Activated CD8-positive, alpha-beta memory T cell treated with anti-CD3 and anti-CD28 coated beads for 36 hours (primary cell): ENCODE results near the gene SARNP. TPM values are rescaled to one million over a fixed set of nuclear protein-coding genes. Genes with fewer than 3 reads are reported as not detected.

ENCODE experiments used
- CTCF ChIA-PET: fragments of 350-600 bp; sonication (Branson Sonifier 250); formaldehyde crosslinking; loops from one replicate; lab custom pipeline; 2021; ENCODE audit warnings: antibody characterized with exemption; lab: Charles Lee
- POLR2A ChIA-PET: fragments of 350-600 bp; sonication (Branson Sonifier 250); formaldehyde crosslinking; loops from one replicate; lab custom pipeline; 2021; ENCODE audit warnings: antibody characterized with exemption; lab: Charles Lee
- total RNA-seq, 2 experiments: library from RNA; stranded (reverse); gene quantifications; one replicate each; pipeline ENCODE4 v1.2.3, GENCODE V29; 2021

SARNP gene
- total RNA-seq, 2 experiments from 2014 or later = 92.5 to 94.3 TPM

DNA sequence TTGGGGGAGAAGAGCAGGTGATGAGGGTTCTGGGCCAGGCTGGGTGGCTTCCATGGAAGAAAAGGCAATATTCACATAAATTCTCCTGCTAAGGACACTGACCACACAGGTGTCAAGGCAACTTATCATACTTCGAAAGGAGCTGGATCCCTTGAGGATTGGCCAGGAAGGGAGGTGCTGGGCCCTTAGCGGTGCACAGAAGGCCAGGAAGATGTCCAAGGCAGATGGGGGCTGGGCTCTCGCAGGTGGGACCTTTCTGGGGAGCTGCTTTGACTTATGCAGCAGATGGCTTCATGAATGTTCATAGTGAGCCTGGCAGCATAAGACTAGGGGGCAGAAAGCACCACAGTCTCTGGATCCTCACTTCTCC lies 92.6 kb downstream of the SARNP start:
- ChIA-PET CTCF (interaction anchor here (1.3 to 3.4 kb wide), 3 partner anchors 8 to 14 kb away, joined by 5 to 14 read pairs (median 6); partner anchors contain the start of gene BLOC1S1), POLR2A (interaction anchor here (0.6 kb wide), 1 partner anchor 8 kb away, joined by 3 read pairs; no protein-coding TSS in a partner anchor)

DNA sequence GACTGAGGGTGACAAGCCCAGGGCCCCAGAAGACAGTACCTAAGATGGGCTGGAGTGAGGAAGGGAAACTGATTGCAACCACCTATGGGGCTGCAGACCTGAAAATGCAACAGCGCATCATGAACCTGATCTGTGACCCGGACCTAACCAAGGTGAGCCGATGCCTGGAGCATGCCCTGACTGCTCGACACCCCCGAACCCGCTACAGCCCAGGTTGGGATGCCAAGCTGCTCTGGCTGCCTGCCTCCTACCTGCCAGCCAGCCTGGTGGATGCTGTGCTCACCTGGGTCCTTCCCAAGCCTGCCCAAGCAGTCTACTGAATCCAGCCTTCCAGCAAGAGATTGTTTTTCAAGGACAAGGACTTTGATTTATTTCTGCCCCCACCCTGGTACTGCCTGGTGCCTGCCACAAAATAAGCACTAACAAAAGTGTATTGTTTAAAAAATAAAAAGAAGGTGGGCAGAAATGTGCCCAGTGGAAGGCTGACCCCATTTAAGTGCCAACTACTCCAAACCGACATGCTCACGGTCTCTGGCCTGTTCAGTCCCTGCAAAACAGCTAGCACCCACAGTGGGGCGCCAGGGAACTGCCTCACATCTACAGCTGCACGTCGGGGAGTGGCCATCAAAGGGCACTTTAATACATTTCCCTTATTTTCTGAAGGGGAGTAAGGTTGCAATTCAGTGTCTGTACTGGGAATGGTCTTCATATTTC lies 93.1 kb downstream of the SARNP start:
- POLR2A ChIA-PET = interaction anchor here (0.6 kb wide), 1 partner anchor 9 kb away, joined by 3 read pairs; no protein-coding TSS in a partner anchor
- CTCF ChIA-PET = interaction anchor here (1.3 to 3.4 kb wide), 3 partner anchors 8 to 14 kb away, joined by 5 to 14 read pairs (median 6); partner anchors contain the start of gene BLOC1S1

DNA sequence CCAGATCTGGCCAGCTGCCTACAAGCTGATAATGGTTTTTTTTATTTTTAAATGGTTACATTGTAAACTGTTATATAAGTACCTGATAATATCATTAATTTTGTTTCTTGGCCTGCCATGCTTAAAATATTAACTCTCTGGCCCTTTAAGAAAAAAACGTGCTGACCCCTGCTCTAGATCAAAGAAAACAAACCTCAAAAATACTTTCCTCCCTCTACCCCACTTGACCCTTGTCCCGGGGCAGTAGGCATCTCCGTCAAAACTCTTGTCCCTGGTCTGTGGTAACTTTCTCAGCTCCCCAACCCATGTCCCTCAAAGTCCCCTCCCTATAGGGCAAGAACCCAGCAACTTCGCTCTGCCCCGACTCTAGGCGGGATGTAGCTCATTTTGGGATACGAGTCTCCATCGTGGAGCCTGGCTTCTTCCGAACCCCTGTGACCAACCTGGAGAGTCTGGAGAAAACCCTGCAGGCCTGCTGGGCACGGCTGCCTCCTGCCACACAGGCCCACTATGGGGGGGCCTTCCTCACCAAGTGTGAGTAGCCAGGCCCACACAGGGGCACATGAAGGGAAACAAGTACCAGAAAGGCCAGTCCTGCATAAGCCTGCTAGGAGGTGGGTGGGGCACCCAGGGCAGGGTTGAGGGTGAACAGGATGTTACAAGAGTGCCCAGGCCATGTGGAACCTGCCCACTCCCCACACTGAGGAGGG lies 93.9 kb downstream of the SARNP start:
- ChIA-PET CTCF (interaction anchor here (0.7 to 3.4 kb wide), 2 partner anchors 13 to 15 kb away, joined by 3 to 14 read pairs; no protein-coding TSS in a partner anchor), POLR2A (no interaction called here)

DNA sequence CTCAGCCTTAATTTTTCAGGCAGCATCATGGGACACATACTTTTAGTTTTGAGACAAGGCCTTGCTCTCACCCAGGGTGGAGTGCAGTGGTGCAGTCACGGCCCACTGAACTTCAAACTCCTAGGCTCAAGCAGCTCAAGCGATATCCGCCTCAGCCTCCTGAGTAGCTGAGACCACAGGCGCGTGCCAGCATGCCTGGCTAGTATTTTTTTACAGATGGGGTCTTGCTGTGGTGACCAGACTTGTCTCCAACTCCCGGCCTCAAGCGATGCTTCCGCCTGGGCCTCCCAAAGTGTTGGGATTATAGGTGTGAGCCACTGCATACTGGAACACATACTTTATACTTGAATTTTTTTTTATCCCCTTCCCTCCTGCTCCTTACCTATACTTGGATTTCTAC lies 94.6 kb downstream of the SARNP start:
- ChIA-PET POLR2A (no interaction called here), CTCF (interaction anchor here (0.7 to 3.4 kb wide), 2 partner anchors 14 to 16 kb away, joined by 3 to 14 read pairs; no protein-coding TSS in a partner anchor)

DNA sequence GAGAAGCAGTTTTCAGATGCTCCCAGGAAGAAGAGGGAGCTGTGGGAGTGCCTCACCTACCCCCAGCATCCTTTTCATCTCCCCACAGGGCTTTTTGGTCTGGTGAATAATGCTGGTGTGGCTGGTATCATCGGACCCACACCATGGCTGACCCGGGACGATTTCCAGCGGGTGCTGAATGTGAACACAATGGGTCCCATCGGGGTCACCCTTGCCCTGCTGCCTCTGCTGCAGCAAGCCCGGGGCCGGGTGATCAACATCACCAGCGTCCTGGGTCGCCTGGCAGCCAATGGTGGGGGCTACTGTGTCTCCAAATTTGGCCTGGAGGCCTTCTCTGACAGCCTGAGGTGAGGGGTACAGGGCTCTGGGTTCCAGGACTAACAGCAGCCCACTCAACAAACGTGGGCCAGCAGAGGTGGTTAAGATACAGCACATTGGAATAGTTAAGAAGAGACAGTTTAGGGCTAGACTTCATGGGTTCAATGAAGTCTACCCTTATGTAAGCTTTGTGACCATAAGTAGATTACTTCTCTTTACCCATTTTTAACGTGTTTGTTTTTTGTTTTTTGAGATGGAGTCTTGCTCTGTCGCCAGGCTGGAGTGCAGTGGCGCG lies 95.8 kb downstream of the SARNP start:
- ChIA-PET CTCF (interaction anchor here (1.1 kb wide), 1 partner anchor 21 kb away, joined by 3 read pairs; no protein-coding TSS in a partner anchor), POLR2A (no interaction called here)

DNA sequence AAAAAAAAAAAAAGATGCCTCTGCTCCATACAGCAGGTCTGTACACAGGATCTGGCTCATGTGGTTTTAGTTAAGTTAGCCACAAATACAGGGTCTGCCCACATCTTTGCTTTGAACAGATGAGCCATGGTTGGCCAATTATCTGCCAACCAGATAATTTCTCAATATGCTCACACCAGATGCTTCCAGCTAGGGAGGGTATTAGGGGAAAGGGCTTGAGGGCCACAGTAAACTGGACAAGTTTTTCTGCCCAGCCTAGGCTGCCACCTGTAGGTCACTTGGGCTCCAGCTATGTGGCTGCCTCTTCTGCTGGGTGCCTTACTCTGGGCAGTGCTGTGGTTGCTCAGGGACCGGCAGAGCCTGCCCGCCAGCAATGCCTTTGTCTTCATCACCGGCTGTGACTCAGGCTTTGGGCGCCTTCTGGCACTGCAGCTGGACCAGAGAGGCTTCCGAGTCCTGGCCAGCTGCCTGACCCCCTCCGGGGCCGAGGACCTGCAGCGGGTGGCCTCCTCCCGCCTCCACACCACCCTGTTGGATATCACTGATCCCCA lies 96.6 kb downstream of the SARNP start:
- POLR2A ChIA-PET = no interaction called here

DNA sequence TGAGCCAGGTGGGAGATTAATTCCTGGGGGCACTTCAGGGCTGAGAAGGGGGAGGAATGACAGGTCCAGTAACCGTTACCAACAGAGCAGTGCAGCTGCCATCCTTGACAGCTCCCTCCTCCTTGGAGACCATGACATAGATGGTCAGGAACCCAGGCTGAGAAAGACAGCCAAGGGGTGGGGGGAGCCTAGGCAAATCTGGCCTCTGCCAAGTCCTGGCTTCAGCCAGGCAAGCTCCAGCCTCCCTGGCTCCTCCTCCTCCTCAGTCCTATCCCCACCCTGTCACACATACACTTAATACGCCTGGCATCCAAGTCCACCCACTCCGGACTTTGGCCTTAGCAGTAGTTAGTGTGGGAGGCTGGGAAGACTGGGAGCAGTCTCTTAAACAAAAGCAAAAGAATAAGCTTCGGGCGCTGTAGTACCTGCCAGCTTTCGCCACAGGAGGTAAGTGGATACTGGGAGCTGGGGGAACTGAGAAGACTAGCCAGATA lies 97.4 kb downstream of the SARNP start, which contains the start of gene RDH5:
TSS of gene RDH5 (plus strand) at position 323 of the 494 bp plus-strand sequence. CDS start 792 bp downstream, outside the sequence.
- ChIA-PET POLR2A (interaction anchor here (1.4 kb wide), 1 partner anchor 9 kb away, joined by 5 read pairs; the partner anchor contains the start of gene CD63), CTCF (interaction anchor here (0.6 to 1.7 kb wide), 3 partner anchors 9 to 1711 kb away, joined by 3 to 5 read pairs (median 5); partner anchors contain the start of gene HOXC8)

More for the DNA sequence above, 96.6 kb downstream of the SARNP start:
- CTCF ChIA-PET = interaction anchor here (1.1 to 1.7 kb wide), 2 partner anchors 9 to 17 kb away, joined by 5 read pairs; no protein-coding TSS in a partner anchor

DNA sequence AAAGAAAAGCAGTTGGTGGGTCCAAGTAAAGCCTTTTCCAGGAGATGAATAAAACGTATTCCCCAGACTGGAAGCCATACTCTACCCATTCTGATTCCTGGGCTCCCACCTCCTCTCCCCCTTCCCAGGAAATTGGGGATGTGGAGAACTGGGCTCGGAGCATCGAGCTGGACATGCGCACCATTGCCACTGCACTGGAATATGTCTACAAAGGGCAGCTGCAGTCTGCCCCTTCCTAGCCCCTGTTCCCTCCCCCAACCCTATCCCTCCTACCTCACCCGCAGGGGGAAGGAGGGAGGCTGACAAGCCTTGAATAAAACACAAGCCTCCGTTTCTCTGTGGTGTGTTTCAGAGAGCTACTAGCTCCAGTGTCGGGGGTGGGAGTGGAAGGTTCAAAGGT lies 98.2 kb downstream of the SARNP start:
- POLR2A ChIA-PET = interaction anchor here (1.4 kb wide), 1 partner anchor 10 kb away, joined by 5 read pairs; the partner anchor contains the start of gene CD63

DNA sequence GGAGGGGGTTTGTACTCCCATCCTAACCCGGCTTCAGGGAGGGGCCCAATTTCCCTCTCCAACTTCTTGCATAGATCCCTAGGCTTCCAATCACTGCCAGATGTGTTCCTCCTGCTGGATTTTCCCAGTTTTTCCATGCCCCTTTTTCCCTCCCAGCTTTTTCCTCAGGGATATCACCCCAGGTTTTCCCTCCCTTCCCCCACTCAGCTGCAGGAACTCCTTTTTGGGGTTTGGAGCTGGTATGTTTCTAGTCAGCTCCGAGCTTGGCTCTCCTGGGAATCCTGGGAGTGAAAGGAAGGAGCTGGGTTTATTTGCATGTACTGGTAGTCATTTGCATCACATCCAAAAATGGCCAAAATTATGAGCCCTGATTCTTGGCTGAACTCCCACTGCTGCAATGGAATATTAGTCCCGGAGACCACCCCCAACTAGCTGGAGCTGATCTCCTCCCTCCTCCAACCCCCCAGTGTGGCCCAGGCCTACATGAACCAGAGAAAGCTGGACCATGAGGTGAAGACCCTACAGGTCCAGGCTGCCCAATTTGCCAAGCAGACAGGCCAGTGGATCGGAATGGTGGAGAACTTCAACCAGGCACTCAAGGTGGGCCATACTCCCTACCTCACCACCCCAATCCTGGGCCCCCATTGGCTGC lies 98.8 kb downstream of the SARNP start:
- ChIA-PET POLR2A (interaction anchor here (1.3 to 1.4 kb wide), 2 partner anchors 10 to 11 kb away, joined by 4 to 5 read pairs; partner anchors contain the start of gene CD63), CTCF (interaction anchor here (0.8 to 1.7 kb wide), 2 partner anchors 10 to 20 kb away, joined by 4 to 5 read pairs; partner anchors contain the start of gene CD63)

More for the DNA sequence above, 98.2 kb downstream of the SARNP start:
- CTCF ChIA-PET = interaction anchor here (0.6 to 1.7 kb wide), 2 partner anchors 19 to 1710 kb away, joined by 3 to 5 read pairs; partner anchors contain the start of gene HOXC8

DNA sequence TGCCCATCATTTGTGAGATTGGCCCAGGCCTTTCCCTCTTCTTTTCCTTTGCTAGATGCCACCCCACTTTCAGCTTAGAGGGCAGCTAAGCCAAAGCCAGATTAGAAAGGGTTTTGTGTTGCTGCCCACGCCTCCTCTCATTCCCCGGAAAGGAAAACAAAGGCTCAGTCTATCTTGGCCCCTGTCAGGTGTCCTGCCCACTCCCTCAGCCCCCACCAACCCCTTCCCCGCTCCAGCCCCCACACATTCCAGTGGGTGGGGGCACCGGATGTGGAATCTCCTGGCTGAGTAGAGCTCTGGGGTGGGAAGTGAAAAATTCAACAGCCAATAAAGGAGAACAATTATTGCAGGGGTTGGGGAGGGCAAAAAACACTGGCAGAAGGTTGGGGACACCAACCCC lies 99.5 kb downstream of the SARNP start:
- POLR2A ChIA-PET = interaction anchor here (0.6 to 1.3 kb wide), 2 partner anchors 9 to 11 kb away, joined by 3 to 4 read pairs; partner anchors contain the start of gene CD63
- CTCF ChIA-PET = interaction anchor here (0.8 kb wide), 1 partner anchor 11 kb away, joined by 4 read pairs; the partner anchor contains the start of gene CD63

DNA sequence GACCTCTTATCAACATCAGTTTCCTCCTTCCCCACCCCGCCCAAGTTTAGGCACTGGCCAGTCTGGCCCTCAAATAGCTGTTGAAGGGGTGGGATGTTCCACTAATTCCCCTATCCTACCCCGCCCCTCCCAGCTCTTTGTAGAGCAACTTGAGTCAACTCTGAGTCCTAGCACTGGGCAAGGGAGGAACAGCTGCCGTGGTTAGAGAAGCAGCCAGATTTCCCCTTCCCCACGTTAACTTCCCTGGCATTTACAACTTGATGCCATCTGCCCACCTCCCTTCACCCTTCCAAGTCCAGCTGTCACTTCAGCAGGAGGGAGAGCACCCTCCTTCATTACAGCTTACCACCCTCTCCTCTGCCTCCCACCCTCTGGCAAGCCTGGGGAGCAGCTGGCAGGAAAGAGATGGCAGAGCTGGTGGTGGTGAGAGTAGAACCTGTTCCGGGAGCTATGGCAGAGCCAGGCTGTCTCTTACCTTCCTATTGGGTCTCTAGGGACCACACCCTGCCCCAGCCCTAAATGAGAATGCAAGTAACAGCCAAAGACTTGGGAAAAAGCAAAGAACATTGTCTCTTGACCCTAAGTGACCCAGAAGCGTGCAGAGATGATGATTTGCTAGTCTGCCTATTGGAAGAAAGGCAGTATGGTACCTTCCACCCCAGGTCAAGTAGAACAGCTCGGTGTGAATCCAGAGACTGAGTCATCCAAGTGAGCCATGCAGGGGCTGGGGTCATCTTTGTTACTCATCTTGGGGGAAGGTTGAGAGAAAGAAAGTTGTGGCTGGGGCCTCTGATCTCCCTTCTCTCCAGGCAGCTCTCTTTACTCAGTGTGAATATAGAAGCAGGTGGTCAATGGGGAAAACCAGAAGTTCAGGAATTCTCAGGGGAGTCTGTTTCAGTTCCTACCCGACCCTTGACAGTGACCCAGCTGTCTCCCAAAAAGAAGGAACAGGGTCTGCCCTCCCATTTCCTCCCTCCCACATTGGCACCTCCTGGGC lies 100.2 kb downstream of the SARNP start:
- ChIA-PET CTCF (interaction anchor here (1.8 to 2.6 kb wide), 4 partner anchors 8 to 21 kb away, joined by 6 to 16 read pairs (median 10); partner anchors contain the start of gene CD63), POLR2A (interaction anchor here (0.6 to 1.3 kb wide), 5 partner anchors 10 to 78 kb away, joined by 3 to 7 read pairs (median 4); partner anchors contain the start of gene CD63)

DNA sequence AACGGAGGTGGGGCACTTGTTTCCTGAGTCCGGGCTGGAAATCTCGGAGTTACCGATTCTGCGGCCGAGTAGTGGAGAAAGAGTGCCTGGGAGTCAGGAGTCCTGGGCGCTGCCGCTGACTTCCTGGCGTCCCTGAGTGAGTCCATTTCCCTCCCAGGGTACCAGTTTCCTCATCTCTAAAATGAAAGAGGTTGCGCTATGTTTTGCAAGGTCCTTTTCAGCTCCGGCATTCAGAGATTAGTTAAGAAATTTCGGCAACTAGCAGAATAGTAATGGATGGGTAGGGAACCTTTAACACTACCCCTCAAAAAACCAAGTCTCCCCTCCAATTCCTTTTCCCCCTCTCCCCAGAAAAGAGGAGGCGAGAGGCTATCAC lies 101.0 kb downstream of the SARNP start:
- ChIA-PET CTCF (interaction anchor here (1.8 to 2.6 kb wide), 4 partner anchors 9 to 21 kb away, joined by 6 to 16 read pairs (median 10); partner anchors contain the start of gene CD63), POLR2A (interaction anchor here (0.7 to 1.2 kb wide), 5 partner anchors 13 to 101 kb away, joined by 3 to 7 read pairs (median 3); partner anchors contain the start of genes CD63 and SARNP)

DNA sequence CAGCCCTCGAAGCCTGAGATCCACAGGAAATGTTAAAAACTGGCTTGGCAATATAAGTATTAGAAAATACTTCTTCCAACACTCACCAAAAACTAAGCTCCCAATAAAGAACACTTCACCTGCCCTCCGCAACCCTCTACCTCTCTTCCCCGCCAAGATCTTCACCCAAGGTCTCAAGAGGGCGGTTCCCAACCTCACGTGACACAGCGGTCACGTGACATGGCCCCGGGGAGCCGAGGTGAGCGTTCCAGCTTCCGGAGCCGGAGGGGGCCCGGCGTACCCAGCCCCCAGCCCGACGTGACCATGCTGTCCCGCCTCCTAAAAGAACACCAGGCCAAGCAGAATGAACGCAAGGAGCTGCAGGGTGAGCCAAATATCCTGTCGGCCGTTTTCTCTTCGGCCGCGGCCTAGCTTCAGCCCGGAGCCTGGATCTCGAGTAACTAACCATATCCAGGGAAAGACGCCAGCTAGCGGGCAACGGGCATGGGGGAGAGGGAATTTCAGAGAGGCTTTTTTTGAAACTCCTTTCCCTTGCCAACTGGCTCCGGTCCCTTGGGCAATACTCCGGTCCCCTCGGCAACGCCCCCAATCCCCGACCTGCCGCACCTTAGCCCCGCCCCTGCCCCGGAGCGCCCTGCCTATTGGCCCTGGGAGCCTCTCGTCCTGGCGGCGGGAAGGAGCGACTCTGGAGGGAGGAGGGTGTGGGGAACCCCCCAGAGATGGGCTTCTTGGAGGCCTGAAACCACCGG lies 101.5 kb downstream of the SARNP start, which contains the start of gene BLOC1S1:
TSS of gene BLOC1S1 (plus strand) at position 214 of the 749 bp plus-strand sequence. CDS start at position 220, 6 bp downstream.
- POLR2A ChIA-PET = interaction anchor here (0.7 to 1.1 kb wide), 4 partner anchors 13 to 101 kb away, joined by 3 to 7 read pairs (median 4); partner anchors contain the start of gene SARNP
- CTCF ChIA-PET = interaction anchor here (0.6 to 2.6 kb wide), 5 partner anchors 9 to 246 kb away, joined by 3 to 16 read pairs (median 6); partner anchors contain the start of gene CD63

DNA sequence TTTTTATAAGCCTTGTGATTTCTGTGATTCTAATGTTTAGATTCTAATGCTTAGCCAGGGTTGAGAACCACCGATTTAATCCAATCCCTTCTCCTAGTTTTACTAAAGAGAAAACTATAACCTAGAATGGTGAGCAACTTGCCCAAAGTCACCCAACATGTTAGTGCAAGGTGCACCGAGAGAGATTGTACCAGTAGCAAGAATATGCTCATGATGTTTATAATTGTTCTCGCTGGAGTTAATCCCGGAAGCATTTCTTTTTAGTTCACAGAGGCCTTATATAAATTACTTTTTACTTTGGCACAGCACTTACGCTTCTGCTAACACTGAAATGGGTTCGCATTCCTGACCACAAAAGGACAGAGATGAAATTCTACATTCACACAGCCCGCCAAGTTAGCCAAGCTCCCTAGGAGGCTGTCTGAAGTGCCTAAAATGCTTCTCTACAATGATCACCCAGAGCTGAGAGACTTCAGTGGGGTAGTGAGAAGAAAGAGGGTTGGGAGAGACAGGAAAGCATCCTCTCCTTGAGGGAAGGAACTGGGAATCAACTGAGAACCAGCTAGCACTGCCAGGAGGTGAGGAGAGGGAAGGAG lies 102.3 kb downstream of the SARNP start:
- POLR2A ChIA-PET = interaction anchor here (1.1 kb wide), 2 partner anchors 14 to 15 kb away, joined by 3 to 6 read pairs; no protein-coding TSS in a partner anchor
- CTCF ChIA-PET = interaction anchor here (0.7 to 2.6 kb wide), 5 partner anchors 9 to 1514 kb away, joined by 3 to 16 read pairs (median 6); partner anchors contain the start of gene CD63
